ENCODE results near the gene VPS8.

Gene VPS8

DNA sequence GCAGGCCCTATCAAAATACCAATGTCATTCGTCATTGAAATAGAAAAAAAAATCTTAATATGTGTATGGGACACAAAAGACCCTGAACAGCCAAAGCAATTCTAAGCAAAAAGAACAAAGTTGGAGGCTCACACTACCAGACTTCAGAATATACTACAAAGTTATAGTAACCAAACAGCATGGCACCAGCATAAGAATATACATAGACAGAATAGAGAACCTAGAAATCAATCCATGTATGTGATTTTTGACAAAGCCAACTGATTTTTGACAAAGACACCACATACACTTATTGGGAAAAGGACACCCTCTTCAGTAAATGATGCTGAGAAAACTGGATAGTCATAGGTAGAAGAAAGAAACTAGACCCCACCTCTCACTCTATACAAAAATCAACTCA is 245.9 kb downstream of the VPS8 start:
- DNase-seq (ENCODE audit: low spot score) = no peak

DNA sequence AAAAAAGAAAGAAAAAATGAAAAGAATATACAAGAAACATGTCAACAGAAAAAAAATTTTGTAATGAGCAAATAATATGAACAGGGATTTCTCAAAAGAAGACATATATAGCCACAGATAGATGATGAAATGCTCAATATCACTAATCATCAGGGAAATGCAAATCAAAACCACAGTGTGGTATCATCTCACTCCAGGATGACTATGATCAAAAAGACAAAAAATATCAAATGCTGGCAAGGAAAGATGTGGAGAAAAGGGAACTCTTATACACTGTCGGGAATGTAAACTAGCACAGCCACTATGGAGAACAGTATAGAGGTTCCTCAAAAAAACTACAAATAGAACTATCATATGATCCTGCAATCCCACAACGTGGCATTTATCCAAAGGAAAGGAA is 246.8 kb downstream of the VPS8 start:
- no peak for DNase-seq (ENCODE audit: low spot score)

DNA sequence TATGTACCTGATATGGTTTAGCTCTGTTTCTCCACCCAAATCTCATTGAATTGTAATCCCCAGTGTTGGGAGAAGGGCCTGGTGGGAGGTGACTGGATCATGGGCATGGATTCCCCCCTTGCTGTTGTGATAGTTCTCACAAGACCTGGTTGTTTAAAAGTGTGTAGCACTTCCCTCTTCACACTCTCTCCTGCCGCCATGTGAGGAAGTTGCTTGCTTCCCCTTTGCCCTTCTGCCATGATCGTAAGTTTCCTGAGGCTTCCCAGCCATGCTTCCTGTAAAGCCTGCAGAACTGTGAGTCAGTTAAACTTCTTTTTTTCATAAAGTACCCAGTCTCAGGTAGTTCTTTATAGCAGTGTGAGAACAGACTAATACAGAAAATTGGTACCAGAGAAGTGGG is 247.8 kb downstream of the VPS8 start:
- no peak for DNase-seq (ENCODE audit: low spot score)

DNA sequence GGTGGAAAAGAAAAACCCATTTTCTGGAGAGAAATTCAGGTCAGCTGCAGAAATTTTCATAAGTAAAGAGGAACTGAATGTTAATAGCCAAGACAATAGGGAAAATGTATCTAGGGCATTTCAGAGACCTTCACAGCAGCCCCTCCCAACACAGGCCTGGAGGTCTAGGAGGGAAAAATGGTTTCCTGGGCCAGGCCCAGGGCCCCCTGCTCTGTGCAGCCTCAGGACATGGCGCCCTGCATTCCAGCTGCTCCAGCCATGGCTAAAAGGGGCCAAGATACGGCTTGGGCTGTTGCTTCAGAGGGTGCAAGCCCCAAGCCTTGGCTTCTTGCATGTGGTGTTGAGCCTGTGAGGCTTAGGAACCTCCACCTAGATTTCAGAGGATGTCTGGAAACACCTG is 248.7 kb downstream of the VPS8 start:
- no peak for DNase-seq (ENCODE audit: low spot score)

DNA sequence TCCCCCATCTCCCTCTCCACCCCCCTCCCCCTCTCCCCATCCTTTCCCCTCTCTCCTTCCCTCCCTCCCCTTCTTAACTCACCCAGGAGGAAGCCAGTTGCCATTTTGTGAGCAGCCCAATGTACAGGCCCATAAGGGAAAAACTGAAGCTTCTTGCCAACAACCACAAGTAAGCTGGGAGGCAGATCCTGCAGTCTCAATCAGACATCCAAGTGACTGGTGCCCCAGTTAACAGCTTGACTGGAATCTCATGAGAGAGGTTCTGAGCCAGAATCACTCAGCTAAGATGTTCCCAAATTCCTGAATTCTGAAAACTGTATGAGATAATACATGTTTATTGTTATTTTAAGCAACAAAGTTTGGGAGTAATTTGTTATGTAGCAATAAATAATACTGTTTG is 250.2 kb downstream of the VPS8 start:
- DNase-seq (ENCODE audit: low spot score) = no peak

DNA sequence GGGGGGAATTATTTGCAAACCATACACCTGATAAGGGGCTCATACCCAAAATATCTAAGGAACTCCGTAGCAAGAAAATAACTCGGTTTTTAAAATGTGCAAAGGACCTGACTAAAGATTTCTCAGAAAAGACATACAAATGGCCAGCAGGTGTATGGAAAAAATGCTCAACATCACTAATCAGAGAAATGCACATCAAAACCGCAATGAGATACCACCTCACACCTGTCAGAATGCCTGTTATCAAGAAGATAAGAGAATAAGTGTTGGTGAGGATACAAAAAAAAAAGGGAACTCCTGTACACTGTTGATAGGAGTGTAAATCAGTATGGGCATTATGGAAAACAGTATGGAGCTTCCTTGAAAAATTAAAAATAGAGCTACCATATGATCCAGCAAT is 251.5 kb downstream of the VPS8 start:
- no peak for DNase-seq (ENCODE audit: low spot score)

DNA sequence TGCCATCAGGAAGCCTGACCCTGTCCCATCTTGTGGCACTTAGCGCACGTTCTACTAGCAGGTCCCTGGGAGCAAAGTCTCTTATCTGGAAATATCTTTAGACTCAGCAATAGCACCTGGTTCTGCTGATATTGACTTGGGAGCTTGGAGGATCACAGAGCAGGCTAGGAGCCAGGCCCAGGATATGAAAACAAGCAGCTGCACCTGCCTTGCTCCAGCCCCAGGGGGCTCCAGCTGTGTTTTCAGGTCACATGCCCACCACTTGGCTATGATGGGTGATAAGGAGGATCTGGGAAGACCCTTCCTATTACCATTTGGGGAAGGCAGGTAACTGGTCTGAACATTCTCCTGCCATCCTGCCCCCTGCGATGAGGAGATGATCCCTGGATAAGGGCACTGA is 253.1 kb downstream of the VPS8 start:
- no peak for DNase-seq (ENCODE audit: low spot score)

DNA sequence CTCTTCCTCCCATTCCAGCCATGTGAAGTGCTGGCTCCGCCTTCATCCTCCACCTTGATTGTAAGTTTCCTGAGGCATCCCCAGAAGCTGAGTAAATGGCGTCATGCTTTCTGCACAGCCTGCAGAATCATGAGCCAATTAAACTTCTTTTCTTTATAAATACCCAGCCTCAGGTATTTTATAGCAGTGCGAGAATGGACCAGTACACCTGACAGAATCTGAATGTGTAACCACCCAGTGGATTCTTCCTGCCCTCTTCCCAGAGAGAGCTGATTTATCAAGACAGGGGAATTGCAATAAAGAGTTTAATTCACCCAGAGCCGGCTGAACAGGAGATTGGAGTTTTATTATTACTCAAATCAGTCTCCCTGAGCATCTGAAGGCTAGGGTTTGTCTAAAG is 254.3 kb downstream of the VPS8 start:
- no peak for DNase-seq (ENCODE audit: low spot score)

DNA sequence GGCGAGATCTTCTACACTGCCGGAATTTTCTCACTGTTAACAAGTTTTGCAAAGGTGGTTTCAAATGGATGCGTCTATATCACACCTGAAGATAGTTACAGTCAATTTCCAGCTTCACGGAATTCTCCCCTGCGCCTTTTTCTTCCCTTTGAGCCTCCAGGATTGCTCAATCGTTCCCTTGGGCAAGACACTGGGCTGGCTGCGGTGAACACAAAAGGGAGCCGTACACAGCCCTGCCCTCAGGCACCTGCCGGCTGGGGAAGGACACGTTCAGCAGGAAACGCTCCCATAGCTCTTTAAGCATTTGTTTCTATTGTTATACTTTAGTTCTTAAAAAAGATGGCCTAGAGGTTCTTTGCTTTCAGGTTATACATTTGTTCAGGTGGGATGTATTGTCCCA is 255.2 kb downstream of the VPS8 start:
- no peak for DNase-seq (ENCODE audit: low spot score)

DNA sequence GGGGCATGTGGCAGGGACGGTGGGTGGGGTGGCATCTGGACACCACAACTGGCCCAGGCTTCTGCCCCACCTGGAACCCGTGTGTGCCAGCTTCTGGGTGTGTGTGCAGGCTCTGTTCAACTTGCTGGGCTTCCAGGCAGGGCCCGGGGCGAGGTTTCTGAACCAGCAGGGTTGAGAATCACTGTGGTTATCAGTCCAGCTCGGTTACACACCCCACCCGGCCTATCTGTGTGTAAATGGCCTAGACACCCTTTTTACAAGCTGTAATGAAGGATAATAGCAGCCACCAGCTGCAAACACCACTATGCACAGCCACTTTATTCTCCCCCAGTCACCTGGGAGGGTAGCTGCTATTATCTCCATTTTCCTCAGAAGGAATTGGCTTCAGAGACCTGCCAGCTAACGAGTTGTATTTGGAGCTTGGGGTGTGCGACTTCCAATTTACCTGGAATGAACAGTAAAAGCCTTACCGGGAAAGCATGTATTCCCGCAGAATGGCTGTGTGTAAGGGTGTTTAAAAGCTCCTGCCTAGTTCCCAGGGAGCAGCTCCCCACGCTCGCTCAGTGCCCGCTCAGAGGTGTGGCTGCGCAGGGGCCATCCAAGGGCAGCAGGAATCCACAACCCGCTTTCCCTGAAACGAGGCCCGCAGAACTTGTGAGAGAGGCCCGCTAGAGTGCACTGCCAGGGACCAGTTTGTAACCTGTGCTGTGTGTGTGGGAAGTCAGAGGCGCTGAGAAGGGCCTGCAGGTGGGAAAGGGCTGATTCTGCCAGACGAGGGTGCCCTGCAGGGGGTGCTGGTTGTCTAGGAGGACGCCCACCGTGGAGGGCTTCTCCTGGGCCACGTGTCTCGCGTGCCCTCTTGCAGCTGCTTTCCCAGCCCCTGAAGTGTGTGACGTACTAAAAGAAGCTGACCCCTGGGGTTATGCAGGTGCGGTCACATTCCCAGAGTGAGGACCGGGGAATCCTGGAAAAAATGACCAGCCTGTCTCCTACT is 257.4 kb downstream of the VPS8 start:
- no peak for DNase-seq (ENCODE audit: low spot score)

DNA sequence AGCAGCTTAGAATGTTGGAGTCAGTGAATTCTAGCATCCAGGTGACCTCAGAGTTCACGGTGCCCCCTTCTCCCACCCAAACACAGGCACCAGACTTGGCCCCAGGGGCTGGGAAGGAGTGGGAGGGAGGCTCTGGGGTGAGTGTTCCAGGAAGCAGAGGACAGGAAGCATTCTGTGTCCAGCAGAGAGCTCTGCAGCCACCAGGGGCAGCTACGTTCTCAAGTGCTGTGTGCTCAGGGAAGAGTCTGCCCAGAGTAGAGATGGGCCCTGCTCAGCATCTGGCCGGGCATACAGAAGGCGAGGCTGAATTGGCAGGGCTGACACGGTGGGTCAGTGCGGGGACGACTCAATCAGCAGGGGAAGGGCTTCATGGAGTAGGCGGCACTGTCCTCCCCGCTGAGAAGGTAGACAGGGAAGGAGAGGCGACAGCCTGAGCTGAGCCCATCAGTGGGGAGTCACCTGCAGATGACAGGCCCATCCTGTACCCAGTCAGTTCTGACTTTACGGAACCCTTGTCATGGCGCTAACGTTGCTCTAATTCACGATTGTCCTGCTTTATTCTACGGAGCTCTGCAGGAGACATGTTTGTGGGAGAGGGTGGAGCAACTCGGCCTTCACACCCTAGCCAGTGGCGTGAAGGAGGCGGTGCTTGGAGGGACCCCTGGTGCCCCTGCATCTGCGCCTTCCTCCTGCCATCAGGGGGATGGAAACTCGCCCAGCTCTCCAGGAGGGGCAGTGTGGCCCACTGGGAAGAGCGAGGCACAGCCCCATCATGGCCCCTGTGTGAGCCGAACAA is 258.7 kb downstream of the VPS8 start:
- peak; percentile 27 for DNase-seq (ENCODE audit: low spot score)

DNA sequence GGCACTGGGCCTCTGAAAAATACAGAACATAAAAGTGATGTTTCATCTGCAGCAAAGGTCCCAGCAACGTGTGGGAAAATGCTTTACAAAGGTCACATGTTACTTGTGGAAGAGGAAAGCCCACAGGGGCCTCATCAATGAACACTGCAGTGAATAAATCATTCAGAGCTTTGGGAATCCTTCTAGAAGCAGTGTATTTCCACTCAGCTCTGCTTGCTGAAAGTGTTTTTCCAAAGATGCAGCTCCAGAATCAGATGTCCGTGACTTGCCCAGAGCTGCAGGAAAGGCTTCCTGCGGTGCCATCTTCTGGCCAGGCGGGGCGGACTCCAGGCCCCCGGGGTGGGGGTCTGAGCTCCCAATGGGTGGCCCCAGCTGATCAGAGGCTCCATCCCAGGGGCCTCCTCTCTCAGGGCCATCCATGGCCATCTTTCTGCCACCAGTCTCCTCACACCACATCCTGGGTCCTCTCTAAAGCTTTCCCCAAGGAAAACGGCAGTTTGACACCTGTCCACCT is 259.4 kb downstream of the VPS8 start:
- no peak for DNase-seq (ENCODE audit: low spot score)

DNA sequence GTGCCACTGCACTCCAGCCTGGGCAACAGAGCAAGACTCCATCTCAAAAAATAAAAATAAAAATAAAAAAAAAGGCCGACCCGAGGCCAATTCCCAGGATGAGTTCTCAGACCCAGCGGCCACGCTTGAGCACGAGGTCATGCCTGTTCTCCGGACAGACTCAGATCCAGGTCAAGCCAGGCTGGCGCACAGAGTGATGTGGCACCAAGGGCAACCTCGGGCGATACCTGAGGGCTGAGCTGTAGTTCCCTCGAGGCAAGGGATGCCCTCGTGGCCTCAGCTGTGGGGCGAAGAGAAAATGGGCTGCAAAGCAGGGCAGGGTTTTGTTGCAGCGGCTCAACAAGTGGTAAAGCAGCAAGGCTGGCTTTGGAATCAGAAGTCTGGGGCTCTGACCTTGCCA is 263.6 kb downstream of the VPS8 start:
- no peak for DNase-seq (ENCODE audit: low spot score)

DNA sequence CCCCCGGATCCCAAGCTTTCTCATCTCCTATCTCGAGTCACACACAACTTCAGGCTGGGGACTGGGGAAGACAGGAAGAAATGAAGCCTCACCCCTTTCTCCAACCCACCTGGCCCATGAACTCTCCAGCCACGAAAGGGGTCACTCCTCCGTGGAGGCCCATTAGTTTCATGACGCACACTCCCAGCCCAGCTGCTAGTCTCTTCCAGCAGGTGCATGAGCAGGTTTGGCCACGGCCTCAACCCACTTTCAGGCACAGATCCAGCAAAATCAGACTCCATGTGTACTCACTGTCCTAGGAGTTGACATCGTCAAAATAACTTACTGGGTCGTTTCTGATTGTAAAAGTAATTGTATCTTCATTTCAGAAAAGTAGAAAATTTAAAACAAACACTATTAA is 264.3 kb downstream of the VPS8 start:
- DNase-seq (ENCODE audit: low spot score) = no peak

DNA sequence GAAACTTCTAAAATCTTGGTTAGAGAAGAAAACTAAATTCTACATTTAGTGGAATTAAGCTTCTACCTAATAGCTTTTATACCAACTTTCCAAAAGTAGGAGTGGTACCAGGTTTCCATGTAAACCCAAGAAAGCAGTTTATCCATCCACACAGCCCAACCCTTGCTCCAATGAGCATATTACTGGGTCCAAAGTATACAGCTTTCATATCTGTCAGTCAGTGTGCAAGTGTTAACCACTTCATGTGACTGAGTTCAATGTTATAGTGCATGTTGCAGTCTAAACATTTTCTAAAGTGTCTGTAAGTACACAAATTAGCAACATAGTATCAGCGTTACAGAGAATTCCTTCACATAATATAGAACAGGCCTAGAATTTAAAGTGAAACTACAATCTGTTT is 267.7 kb downstream of the VPS8 start:
- no peak for DNase-seq (ENCODE audit: low spot score)

DNA sequence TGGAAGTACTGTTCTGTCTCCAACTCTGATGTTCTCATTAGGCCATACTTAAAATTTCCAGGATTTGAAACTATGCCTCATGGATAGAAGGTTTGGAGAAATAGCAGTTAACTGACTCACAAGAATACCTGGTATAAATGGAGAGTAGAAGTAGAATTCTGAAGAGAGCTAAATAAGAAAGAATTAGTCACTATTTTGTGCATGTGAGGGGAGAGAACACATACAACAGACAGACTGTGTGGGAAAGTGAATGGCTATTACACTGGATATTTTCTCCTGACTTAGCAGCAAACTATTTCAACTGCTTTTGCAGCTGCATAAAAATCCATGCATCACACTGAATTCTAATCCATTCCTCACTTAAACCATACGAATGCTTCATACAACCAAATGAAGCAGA is 269.6 kb downstream of the VPS8 start:
- no peak for DNase-seq (ENCODE audit: low spot score)

DNA sequence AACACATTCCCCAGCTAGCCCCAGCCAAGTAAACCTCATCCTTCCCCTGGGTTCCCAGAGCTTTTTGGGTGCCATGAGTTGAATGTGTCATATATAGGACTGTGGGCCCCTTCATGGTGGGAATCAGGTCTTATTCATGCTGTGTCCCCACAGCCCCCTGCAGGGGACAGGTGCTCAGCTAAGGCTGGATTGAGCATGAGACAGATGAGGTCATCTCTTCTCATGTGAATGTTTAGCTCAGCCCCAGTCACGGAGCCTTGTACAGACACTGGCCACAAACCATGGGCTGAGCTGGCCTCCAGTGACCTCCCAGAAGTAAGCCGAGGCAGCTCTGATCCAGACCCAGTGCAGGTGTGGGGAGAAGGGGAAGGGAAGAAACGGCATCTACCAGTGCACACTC is 270.2 kb downstream of the VPS8 start:
- no peak for DNase-seq (ENCODE audit: low spot score)

DNA sequence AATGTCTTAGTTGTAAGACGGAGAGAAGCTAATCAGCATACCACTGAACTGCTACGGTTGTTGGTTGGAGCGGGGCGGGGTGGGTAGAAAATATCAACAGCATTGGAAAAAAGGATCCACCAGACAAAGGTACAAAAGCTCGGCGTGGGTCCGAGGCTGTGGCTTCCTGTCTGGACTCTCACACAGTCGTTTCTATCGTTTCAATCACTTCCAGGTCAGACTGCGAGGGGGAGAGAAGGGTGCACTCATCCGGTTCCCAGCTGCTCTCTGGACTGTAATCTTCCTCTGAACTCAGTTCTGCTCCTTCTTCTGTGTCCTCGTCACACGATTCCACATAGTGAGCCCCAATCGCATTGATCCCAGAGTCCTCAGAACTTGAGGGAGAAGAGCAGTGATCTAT is 270.9 kb downstream of the VPS8 start:
- no peak for DNase-seq (ENCODE audit: low spot score)

DNA sequence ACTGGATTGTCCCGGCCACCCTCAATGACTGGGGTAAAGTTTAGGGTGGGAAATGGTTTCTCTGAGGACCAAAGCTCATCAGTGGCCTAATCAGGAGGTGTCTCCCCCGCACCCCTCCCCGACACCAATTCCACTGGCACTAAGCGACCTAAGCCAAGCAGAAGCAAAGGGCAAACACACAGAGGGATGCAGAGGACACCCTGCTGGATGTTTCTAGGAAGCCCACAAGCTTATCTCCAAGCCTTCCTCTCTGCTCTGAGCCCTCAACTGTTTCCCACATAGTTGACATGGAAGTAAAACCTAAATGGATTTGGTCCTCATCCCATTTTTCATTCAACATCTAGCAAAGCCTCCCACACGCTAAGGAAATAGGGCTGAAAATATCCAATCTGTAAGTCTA is 272.4 kb downstream of the VPS8 start:
- no peak for DNase-seq (ENCODE audit: low spot score)

DNA sequence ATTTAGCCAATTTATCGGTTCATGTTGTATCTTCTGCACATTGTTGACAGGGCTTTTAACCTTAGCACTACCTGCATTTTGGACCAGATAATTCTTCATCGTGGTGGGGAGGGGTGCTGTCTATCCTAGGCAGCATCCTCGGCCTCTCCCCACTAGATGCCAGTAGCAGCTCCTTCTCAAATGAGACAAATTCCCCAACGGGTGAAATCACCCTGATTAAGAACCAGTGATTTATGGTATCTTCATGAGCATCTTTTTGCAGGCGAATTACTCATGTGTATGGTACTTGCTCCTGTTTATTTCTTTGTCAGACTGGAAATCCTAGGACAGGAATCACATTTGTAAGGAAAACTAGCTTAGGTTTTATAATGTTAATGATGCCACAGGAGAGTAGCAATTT is 272.9 kb downstream of the VPS8 start:
- DNase-seq (ENCODE audit: low spot score) = no peak

DNA sequence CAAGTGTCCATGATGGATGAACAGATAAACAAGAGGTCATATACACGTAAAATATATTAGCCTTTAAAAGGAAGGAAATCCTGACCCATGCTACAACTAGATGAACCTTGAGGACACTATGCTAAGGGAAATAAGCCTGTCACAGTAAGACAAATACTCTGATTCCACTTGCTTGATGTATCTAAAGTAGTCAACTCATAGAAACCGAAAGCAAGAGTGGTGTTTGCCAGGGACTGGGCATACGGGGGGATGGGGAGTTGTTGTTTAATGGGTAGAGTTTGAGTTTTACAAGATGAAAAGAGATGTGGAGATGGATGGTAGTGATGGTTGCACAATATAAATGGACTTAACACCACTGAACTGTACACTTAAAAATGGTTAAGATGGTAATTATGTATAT is 275.5 kb downstream of the VPS8 start:
- no peak for DNase-seq (ENCODE audit: low spot score)

DNA sequence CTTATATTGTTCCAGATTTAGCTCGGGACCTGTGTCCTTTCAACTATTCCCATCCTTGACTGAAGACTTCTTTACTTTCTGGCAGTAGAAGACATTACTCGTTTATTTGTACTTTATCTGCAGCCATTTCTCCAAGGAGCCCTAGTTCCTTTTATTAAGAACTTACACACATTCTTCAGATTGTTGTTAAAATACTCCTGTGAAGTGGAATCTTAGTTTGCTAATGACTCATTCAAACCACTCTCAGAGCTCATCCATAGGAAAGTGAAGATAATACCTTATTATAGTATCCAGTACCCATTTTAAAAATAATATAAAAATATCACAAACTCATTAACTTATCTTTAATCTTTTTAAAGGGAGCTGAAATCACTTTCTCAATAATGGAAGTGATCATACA is 277.4 kb downstream of the VPS8 start:
- DNase-seq (ENCODE audit: low spot score) = no peak

DNA sequence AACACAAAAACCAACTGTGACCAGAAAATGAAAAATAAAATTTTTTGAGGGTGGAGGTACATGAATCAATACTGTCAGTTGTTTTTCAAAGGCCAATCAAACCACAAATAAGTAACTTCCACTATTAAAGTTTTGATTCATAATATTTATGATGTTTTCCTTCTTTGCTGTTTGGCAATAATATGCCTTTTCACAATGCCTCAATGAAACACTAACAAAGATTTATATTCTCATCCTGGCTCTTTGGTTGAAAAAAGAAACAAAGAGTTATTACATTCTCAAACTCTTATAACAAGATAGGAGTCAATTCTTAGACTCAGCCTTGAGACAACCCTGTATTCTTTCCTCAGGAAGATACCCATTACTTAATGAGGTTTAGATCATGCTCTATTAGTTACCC is 277.8 kb downstream of the VPS8 start:
- no peak for DNase-seq (ENCODE audit: low spot score)
